GM19438 (cell line): Measurements from ENCODE around the gene SPDYE2.
"Not testable (repeated sequence)": the region's sequence is repeated elsewhere in the genome, so short reads cannot be mapped to it uniquely, and the experiment has no call there.

Experiments used
- ATAC-seq: cut with Tn5 transposase; IDR thresholded peaks from one replicate; pipeline ENCODE4 v1.9.1; 2021; ENCODE audit warnings: low read depth; ENCODE audit not compliant: unreplicated experiment

SPDYE2 gene, protein sequence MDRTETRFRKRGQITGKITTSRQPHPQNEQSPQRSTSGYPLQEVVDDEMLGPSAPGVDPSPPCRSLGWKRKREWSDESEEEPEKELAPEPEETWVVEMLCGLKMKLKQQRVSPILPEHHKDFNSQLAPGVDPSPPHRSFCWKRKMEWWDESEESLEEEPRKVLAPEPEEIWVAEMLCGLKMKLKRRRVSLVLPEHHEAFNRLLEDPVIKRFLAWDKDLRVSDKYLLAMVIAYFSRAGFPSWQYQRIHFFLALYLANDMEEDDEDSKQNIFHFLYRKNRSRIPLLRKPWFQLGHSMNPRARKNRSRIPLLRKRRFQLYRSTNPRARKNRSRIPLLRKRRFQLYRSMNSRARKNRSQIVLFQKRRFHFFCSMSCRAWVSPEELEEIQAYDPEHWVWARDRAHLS

DNA sequence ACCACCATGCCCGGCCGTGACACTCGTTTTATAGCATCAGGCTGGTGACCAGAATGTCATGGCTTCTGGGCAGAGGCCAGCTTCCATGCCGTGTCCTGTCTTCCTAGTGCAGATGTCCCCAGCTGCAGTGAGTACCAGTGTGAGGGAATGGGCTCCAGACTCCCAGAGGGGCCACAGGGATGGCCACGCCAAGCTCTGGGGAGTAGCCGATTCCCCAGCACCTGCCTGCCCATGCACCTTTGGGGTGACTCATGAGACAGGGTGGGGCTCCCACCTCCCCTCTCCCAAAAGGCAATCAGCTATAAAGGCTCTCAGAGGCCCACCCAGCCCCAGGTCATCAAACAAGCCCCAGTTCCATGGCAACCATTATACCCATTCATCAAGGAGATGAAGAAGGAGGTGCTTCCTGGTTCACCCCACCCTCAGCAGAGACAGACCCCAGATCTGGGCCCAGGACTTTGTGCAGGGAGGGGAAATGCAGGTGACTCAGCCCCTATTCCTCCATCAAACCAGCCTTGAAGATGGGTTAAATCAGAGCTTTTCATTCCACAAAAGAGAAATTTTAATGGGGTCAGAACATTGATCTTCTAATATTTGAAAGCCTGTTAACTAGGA, at the start of gene SPDYE2:
TSS of gene SPDYE2 (plus strand) at position 419 of the 615 bp plus-strand sequence. CDS start 2,030 bp downstream, outside the sequence.
- ATAC-seq: not testable (repeated sequence)

DNA sequence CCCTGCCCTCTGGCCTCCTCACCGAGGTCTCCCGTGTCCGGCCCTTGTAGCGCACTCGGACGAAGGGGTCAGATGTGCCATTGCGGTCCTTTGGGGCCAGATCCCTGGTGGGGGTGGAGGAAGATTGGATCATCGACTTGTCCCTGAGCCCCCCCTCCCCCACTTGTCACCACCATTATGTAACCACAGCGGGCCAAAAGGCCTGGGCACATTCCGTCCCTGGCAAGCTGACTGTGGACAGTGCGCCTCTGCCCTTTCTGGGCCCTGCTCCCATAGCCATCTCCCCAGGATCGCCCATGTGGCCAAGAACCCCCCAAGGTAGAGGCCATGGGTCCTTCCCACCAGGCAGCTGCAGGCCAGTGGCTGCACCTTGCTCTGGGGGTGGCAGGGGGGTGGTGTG, 47.9 kb upstream of the SPDYE2 start:
- not testable (repeated sequence) for ATAC-seq

DNA sequence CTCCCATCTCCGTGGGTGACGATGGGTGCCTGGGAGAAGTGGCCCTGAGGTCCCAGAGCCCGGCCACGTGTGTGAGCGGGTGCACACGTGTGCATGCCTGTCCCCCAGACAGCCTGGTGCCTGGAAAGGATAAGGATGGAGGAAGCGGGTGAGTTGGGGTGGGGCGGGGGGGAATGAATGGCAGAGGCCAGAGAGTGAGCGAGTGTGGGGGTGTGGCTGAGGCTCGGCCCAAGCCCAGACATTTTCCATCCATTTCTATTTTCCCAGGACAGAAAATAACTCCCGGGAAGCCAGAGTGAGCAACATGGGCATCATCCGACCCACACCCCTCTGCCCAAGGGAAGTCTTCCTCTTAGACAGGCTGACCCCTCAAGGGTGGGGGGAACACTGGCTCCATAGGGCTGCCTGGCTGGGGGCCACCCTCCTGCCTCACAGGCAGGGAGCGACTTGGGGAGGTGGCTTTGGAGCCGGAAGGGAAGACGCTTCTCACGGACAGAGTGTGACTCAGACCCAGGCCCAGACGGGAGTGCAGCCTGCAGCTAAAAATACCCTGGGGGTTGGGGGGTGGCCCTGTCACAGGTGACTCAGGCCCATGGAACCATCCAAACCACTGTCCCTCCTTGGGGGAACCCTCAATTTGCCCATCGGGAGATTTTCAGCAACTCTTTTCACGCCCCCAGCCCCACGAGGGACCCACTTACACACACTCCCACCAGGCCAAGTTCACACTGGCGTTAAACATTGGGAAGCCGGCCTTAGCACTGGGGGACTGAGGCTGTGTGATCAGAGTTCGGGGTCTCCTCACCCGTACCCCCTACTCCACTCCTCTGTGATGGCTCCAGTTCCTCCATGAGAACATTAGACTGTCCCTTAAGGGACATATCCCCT, 45.5 kb upstream of the SPDYE2 start:
- not testable (repeated sequence) for ATAC-seq

DNA sequence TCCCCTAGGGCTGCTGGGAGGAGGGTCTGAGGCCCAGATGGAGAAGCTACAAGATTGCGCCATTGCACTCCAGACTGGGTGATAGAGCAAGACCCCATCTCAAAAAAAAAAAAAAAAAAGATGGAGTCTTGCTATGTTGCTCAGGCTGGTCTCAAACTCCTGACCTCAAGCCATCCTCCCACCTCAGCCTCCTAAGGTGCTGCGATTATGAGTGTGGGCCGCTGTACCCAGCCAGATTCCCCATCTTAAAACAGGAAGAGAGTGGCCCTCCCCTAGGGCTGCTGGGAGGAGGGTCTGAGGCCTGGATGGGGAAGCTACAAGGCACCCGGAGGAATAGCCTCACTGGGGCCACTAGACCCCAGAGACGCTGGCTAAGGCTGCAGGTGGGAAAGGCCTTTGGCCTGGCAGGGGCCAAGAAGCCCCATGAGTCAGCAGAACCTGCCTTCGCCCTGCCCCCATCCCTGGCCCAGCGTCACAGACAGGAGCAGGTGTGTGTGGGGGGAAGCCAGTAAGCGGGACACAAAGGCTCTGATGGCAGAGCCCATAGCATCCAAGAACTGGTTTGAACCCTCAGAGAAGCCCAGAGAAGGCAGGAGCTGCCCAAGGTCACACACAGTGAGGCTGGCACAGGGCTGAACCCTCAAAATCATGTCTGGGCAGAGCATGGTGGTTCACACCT, 43.5 kb upstream of the SPDYE2 start:
- ATAC-seq: not testable (repeated sequence)

DNA sequence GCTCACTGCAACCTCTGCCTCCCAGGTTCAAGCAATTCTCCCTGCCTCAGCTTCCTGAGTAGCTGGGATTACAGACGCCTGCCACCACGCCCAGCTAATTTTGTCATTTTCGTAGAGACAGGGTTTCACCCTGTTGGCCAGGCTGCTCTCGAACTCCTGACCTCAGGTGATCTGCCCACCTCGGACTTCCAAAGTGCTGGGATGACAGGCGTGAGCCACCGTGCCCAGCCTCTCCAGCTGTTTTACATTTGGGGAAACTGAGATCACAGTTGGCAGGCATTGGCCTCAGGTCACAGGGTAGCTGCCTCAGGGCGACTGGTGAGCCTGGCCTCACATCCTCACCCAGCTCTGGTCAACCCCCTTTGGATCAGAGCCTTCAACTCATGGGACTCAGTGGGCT, 40.5 kb upstream of the SPDYE2 start:
- ATAC-seq: not testable (repeated sequence)

DNA sequence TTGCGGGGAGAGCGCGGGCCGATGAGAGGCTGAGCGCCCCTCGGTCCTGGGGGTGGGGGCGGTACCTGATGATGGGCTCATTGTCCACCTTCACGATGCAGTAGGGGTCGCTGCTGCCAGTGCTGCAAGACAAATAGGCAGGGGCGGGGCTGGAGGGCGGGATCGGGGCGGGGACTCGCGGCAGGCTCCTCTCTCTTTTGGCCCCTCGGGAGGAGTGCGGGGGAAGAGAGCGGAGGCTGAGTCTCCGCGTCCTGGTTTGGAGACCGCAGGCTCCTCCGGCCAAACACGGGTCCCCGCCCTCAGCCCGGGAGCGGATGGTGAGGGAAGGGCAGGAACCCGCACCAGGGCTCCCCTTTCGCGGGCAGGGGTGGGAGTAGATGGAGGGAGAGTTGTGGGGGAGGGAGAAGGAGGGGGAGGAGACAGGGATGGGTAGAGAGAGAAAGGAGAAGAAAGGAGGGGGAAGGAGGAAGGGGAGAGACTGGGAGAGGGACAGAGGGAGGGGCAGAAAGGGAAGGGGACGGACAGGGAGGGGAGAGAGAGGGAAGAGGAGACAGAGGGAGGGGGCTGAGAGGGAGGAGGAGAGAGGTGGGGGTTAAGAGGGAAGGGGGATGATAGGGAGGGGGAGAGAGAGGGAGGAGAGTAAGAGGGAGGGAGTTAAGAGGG, 39.0 kb upstream of the SPDYE2 start:
- peak; percentile 32 for ATAC-seq

DNA sequence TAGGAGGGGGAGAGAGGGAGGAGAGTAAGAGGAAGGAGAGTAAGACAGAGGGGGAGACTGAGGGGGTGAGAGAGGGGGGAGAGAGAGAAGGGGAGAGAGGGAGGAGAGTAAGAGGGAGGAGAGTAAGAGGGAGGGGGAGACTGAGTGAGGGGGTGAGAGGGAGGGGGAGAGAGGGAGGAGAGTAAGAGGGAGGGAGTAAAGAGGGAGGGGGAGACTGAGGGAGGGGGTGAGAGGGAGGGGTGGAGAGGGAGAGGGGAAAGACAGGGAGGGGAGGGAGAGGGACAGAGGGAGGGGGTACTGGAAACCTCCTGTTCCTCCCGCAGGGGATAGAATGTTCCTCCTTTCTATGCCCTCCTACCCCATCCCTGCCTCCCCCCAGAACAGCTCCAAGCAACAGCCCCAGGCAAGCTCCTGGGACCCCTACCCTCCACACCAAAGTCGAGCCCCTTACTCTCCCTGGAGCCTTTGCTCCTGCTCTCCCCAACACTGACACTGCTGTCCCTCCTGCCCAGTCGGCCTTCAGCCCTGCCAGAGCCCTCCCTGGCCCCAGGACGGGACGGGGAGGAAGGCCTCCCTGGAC, 38.3 kb upstream of the SPDYE2 start:
- ATAC-seq: not testable (repeated sequence)

DNA sequence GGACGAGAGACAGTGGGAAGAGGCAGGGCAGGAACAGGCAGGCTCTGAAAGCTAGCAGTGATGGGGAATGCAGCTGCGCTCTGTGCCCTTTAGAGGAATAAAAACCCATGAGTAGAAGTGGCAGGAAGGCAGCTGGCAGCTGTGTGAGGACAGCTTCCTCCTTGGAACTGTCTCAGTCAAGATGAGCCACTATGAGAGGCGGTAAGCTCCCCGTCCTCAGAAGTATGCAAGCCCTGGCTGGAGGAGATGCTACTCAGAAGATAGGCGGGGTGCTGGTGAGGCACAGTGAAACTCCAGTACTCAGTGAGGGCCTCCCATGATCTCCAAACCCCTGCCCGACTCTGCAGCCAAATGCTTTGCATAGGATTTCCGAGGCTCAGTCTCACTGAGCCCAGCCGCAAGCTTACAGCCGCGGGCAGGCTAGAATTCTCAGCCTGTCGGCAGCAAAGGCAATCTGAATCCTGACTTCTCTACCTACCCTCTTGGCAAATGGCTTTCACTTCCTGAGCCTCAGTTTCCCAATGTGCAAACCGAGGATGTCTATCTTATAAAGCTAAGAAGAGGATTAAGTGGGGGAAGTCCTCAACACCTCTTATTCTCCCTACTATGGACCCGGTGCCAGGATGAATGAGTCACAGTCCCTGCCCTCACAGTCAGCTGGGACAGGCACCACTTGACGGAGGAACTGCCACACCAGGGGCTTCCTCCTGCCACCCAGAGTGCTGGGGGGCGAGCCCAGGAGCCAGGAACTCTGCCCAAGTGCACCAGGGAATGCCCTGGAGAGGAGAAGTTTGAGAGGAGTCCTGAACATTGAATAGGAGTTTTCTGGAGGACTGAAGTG, 35.9 kb upstream of the SPDYE2 start:
- ATAC-seq: peak; percentile 70

DNA sequence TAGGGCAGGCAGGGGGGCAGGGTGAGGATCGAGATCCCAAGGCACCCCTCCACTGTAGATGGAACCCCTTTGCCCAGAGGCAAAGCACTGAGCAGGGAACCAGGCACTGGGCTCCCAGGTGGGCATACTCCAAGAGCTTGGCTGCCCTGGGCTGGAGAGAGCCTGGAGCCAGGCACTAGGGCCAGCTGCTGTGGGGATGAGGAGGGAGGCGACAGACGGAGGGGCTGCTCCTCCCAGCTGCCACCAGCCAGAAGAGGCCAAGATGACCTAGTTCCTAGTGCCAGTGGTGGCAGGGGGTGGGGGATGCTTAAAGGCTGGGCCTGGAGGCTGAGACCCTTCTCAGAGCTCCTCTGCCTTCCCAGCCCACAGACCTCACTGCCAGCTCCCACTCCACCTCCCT, 35.1 kb upstream of the SPDYE2 start:
- ATAC-seq: not testable (repeated sequence)

DNA sequence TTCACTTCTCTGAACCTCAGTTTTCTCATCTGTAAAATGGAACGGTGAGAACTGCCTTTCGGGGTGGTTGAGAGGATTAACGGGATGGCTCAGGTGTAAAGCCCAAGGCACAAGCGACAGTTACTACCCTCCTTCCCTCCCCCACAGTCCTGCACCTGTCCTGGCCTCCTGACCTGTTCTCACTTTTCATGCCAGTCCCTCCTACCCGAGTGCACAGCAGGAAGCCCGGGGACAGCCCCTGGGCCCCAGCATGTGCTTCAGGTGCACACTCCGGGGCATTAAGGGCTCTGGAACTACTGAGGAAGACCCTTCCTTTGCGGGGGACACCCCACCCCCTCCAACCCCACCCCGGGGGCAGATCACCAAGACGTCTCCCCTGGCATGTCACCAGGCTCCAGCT, 34.1 kb upstream of the SPDYE2 start:
- not testable (repeated sequence) for ATAC-seq

DNA sequence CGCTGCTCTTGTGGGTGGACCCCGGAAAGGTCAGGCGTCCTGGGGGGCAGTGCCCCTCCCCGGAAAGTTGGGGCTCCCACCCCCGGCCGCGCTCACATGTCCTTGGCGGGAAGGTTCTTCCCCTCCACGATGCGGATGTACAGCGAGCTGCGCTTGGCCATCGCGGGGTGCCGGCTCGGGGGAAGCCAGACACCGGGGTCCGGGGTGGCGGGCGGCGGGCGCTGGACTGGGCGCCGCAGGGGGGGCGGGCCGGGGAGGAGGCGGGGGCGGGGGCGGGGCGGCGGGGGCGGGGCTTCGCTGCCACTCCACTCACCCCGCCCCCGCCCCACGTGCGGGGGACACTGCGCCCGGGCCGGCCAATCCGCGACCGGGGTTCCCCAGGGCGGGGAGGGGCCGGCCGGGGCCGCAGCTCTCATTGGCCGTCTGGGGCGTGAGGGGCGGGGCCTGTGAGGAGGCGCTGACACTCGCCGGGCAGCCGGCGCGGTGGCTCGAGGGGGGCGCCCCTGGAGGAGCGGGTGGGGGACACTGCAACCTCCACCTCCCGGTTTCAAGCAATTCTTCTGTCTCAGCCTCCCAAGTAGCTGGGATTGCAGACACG, 33.4 kb upstream of the SPDYE2 start, which contains the start of gene RASA4B:
TSS of gene RASA4B (minus strand) at position 228 of the 598 bp plus-strand sequence. CDS start at position 161, 67 bp downstream.
- ATAC-seq: peak; percentile 41

DNA sequence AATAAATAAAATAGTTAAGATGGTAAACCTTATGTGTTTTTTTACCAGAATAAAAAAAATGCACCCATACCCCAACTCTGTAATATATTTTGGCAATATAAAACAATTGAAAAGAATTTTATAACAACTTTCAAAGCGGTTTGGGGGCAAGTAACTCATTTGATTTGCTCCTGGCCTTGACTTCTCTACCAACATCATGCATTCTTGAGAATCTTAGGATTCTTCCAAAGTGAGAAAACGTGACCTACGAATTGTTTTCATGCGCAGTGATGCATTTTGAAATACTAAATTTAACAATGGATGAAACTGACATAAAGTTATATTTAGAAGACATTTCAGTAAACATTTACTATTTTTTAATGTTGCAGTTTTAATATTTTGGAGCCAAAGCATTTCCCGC, 30.2 kb upstream of the SPDYE2 start:
- ATAC-seq: not testable (repeated sequence)

DNA sequence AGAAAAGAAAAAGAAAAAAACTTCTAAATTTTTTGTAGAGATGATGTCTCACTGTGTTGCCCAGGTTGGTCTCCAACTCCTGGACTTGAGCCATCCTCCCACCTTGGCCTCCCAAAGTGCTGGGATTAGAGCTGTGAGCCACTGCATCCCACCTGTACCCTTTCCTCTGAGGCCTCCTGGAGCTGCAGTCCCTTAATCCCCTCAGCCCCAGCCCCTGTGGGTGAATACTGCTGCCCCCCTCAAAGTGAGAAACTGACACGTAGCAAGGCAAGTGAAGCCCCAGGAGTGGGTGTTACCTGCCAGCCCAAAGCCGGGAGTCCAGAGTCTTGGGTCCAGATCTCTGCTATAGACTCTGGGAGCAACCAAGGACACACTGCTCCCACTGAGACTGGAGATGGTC, 26.2 kb upstream of the SPDYE2 start:
- not testable (repeated sequence) for ATAC-seq

DNA sequence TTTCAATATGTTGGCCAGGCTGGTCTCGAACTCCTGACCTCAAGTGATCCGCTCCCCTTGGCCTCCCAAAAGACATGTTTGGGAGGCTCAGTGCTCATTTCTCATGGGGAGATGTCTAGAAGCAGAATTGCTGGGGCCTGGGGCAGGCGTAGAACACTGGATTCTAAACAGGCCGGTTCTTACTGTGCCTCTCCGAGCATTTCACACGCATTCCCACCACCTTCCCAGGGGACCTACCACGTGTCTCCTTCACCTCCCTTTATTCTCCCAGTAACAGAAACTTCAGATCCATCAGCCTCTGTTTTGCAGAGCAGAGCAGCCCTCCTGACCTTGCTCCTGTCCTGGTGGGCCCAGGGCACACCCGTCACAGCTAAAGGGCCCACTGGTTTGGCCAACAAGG, 23.8 kb upstream of the SPDYE2 start:
- not testable (repeated sequence) for ATAC-seq

DNA sequence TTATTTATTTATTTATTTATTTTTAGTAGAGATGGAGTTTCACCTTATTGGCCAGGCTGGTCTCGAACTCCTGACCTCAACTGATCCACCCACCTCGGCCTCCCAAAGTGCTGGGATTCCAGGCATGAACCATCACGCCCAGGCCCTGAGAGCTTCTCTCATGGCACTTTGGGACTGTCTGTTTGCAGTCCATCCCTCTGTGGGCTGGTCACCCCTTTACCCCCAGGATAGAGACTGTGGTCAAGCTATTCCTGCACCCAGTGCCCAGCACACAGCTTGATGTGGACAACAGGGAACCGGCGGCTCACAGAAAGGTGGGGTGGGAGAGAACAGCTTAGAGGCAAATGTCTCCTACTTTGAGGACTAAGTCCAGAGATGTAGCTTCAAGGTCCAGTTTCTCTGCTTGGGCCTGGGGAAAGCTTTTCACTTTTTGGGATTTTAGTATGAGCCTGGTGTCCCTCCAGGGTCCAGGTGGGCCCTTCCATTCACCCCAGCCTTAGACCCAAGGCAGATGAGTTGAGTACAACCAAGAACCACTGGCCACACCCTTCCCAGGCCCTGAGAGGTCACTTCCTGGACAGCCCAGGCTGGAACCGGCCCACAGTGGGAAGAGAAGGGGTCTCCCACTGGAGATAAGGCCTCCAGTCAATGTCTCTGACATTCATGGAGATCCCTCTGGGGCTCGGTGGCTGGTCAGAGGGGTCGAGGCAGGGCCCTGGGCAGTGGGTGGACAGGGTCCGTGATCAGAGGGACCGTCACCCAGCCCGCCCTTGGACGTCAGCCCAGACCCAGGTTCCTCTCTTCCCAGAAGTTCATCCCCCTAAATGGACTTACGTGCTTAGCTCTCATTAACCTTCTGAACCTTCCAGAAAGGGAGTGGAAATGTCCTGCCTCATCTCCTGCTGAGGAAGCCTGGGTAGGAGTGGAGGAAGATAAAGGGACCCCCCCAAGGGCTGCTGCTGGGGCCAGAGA, 22.9 kb upstream of the SPDYE2 start:
- ATAC-seq: not testable (repeated sequence)

DNA sequence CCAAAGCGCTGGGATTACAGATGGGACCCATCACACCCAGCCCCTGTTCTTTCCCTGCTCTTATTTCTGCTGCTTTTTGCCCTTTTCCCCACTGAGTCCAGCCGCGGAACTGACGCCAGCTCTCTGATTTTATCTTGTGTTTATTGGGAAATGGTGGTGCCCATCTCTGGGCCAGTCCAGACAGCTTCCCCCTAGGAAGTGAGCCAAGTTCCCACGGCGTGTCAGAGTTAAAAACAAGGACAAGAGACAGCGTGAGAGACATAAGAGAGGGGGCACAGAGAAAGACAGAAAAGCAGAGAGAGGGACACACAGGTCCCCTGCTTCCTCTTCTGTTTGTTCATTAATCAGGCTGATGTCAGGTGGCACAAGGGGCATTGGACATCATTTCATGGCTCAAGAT, 19.4 kb upstream of the SPDYE2 start:
- ATAC-seq: not testable (repeated sequence)

DNA sequence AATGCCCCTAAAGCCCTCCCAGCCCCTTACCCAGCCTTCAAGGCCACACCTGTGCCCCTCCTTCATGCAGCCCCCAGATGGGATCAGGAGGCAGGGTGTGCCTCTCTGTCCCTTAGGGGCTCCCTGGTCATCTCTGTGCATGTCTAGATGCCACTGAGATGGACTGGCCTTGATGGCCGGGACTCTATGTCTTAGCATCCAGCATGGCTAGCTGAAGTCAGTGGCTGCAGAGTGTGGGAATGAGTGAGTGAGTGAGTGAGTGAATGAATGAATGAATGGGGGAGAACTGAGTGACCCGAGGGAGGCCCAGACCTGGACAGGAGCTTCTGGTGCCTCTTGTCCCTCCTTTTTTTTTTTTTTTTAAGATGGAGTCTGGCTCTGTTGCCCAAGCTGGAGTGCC, 18.9 kb upstream of the SPDYE2 start:
- ATAC-seq: not testable (repeated sequence)
